Kidney (tissue), 14 donors: Measurements from ENCODE around the gene RALGAPB. TPM values are rescaled to one million over a fixed set of nuclear protein-coding genes. Genes with fewer than 3 reads are reported as not detected.
"Not testable (repeated sequence)": the region's sequence is repeated elsewhere in the genome, so short reads cannot be mapped to it uniquely, and the experiment has no call there.

Experiments used
- DNase-seq, 5 donors: peaks; one replicate each; pipeline ENCODE4 v3.0.0-alpha.2; 2013 to 2020
- FAIRE-seq: peaks from 2 replicates; lab custom pipeline; 2012; peaks lifted over from hg19 to GRCh38; lab: Jason Lieb, UNC
- H3K27ac ChIP-seq, 2 donors: one replicate each; pipeline ENCODE4 v1.7.0; 2013; ENCODE audit warnings: low read depth in 2 of 2, low read length in 2 of 2, inconsistent platforms in 1 of 2
- H3K27me3 ChIP-seq: one replicate; pipeline ENCODE4 v1.7.1; 2013; ENCODE audit warnings: low read length, inconsistent platforms; ENCODE audit not compliant: control insufficient read depth, insufficient read depth
- H3K36me3 ChIP-seq, 3 donors: one replicate each; pipeline versions ENCODE4 v1.7.0 to v1.7.1; 2013; ENCODE audit warnings: low read length in 3 of 3, control low read depth in 1 of 3, inconsistent platforms in 1 of 3; ENCODE audit not compliant: insufficient read depth in 3 of 3, control insufficient read depth in 2 of 3
- H3K4me1 ChIP-seq, 3 donors: one replicate each; pipeline versions ENCODE4 v1.7.0 to v1.7.1; 2013; ENCODE audit warnings: low read length in 3 of 3, inconsistent platforms in 1 of 3, low read depth in 1 of 3; ENCODE audit not compliant: control insufficient read depth in 2 of 3, insufficient read depth in 2 of 3
- H3K4me3 ChIP-seq, 3 donors: one replicate each; pipeline versions ENCODE4 v1.7.0 to v1.8.1; 2013; ENCODE audit warnings: low read length in 3 of 3, control low read depth in 1 of 3, inconsistent platforms in 1 of 3
- H3K9ac ChIP-seq, 3 donors: one replicate each; pipeline versions ENCODE4 v1.7.0 to v1.7.1; 2013; ENCODE audit warnings: low read length in 3 of 3, control low read depth in 1 of 3, inconsistent platforms in 1 of 3
- H3K9me3 ChIP-seq, 3 donors: one replicate each; pipeline versions ENCODE4 v1.7.0 to v1.7.1; 2013; ENCODE audit warnings: low read length in 3 of 3, control low read depth in 1 of 3, inconsistent platforms in 1 of 3; ENCODE audit not compliant: control insufficient read depth in 2 of 3, insufficient read depth in 1 of 3
- CTCF ChIP-seq: IDR thresholded peaks from 3 replicates; pipeline ENCODE4 v1.5.1; 2012; ENCODE audit warnings: mild to moderate bottlenecking, moderate library complexity, borderline replicate concordance; ENCODE audit not compliant: insufficient read depth; ENCODE audit errors: extremely low read depth
- intact Hi-C: fragments of 100-400 bp; cut with DNase I; formaldehyde crosslinking; loops from one replicate; pipeline ENCODE4 v1.11.1; 2022
- polyA plus RNA-seq: library from polyadenylated mRNA; stranded (reverse); fragments of 350-450 nt; fragmentation: Illumina TruSeq; extraction: RNeasy Lipid Tissue Mini Kit (QIAGEN cat#74804); gene quantifications from one replicate; pipeline ENCODE4 v1.2.3, GENCODE V29; 2014; ENCODE audit warnings: low read depth, low replicate concordance; ENCODE audit not compliant: insufficient read depth
- total RNA-seq: library from RNA; stranded (reverse); fragmentation: NEBNext Ultra II Directional; extraction: Animal tissue kit (Norgen Biotek cat#: 25700); gene quantifications from one replicate; pipeline ENCODE4 v1.2.1, GENCODE V29; 2021
- donor health status: control.
- donor health status: control.
- donor health status: control.
- donor health status: control.
- donor health status: control.
- donor health status: DM: yes; HTN: yes; CAD: no.
- donor health status: Normal renal cell carcinoma (clear cell type).

Gene RALGAPB
- total and polyA plus RNA-seq, 2 donors from 2014 or later, result 9.4 to 43.3 TPM

DNA sequence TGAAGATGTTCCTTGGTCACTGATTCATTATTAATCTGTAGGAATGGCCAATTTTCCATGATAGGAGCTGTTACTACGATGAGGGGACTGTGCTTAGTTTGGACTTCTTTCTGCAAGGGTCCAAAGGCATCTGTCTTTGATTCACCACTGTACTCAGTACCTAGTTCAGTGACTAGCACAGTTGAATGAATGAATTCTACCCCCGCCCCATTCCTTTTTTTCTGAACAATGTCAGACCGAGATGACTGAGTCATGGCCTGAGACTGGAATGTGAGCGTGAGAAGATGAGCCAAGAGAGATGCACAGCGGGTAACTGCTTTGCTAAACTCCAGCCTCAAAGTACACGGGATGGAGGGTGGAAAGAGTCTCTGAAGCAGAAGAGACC lies 37.1 kb upstream of the RALGAPB start:
- Histone ChIP-seq H3K9me3 (peaks cover 0 to 3% (median 0%) of the 10 kb centered on the region in 3 donors), H3K27ac (no peak overlapping the region), H3K36me3 (peaks cover 4 to 29% (median 13%) of the 10 kb centered on the region in 3 donors), H3K9ac (no peak overlapping the region), H3K4me3 (peak overlapping the region in 1 of 3 donors; percentile 89), H3K27me3 (no peaks in the 10 kb centered on the region), H3K4me1 (peaks cover 0 to 3% (median 0%) of the 10 kb centered on the region in 3 donors)
- intact Hi-C loops, result no loop called here
- FAIRE-seq (no peak), DNase-seq (no peak)
- no peak for TF ChIP-seq CTCF

DNA sequence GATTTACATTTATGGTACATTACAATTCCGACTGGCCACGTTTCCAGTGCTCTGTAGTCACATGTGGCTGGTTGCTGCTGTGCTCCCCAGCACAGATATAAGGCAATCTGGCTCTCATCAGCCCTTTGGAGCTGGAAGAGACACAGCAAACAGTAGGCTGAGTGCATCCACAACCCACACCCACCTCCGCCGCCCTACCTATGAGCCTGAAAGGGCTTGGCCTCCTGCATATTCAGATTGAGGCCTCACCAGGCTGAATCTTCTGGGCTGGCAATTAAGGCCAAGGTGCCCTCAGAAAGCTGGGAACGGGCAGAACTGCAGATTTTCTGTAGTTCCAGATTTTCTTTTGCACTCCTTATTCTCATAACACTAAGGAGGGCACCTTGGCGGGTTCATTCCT lies 34.8 kb upstream of the RALGAPB start:
- Histone ChIP-seq H3K27ac (no peak overlapping the region), H3K27me3 (no peaks in the 10 kb centered on the region), H3K9ac (no peak overlapping the region), H3K36me3 (peaks cover 0 to 8% (median under 1%) of the 10 kb centered on the region in 3 donors), H3K4me1 (peaks cover 0 to 3% (median 0%) of the 10 kb centered on the region in 3 donors), H3K4me3 (no peak overlapping the region), H3K9me3 (no peaks in the 10 kb centered on the region)
- intact Hi-C loops, result no loop called here
- no peak for TF ChIP-seq CTCF
- FAIRE-seq (no peak), DNase-seq (no peak)

DNA sequence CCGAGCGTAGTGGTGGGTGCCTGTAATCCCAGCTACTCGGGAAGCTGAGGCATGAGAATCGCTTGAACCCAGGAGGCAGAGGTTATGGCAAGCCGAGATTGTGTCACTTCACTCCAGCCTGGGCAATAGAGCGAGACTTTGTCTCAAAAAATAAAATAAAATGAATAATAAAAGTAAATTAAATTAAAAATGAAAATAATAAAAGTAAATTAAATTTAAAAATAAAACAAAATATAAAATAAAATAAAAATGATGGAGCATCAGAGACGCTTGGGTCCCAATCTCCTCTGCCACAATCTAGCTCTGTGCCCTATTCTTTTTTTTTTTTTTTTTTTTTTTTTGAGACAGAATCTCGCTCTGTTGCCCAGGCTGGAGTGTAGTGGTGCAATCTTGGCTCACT lies 31.5 kb upstream of the RALGAPB start:
- H3K4me3 ChIP-seq, H3K4me1 ChIP-seq, DNase-seq, intact Hi-C loops, FAIRE-seq, H3K27me3 ChIP-seq, H3K9me3 ChIP-seq, H3K9ac ChIP-seq, H3K36me3 ChIP-seq, H3K27ac ChIP-seq: not testable (repeated sequence)

DNA sequence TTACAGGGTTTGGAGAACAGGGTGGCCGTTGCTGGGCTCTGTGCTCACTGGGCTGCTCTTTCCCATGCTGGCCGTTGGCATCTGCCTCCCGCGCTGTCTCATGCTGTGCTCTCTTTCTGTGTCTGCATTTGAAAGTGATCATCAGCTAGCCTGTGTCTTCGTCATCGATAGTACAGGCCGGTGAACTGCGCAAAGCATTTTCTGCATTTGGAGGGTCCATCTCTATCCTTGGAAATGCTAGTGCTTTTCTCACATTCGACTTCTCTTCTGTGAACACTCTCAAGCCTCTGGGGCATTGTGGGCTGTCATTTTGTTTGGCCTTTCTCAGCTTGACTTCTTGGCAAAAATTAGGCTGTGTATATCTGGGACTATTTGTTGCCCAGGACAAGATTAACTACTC lies 30.7 kb upstream of the RALGAPB start:
- H3K4me3 ChIP-seq, result no peak overlapping the region
- no peak overlapping the region for H3K27ac ChIP-seq
- H3K4me1 ChIP-seq, result peaks cover 0 to 2% (median 0%) of the 10 kb centered on the region in 3 donors
- H3K36me3 ChIP-seq, result no peaks in the 10 kb centered on the region
- intact Hi-C loops, result no loop called here
- DNase-seq (no peak), FAIRE-seq (no peak)
- no peak for TF ChIP-seq CTCF
- H3K9me3 ChIP-seq, result no peaks in the 10 kb centered on the region
- H3K9ac ChIP-seq, result no peak overlapping the region
- H3K27me3 ChIP-seq, result no peaks in the 10 kb centered on the region
